Fibroblast of mammary gland (primary cell): Measurements from ENCODE around the gene PATJ.

Experiments
- DNase-seq: peaks from one replicate; pipeline ENCODE4 v3.0.0-alpha.2; 2010; ENCODE audit warnings: low read depth
- H3K4me3 ChIP-seq: 2 replicates; pipeline ENCODE4 v1.5.1; 2011; ENCODE audit warnings: low read depth, mild to moderate bottlenecking, low read length, moderate library complexity; ENCODE audit not compliant: control insufficient read depth
- CTCF ChIP-seq: conservative IDR thresholded peaks from 2 replicates; pipeline ENCODE4 v1.5.1; 2011; ENCODE audit warnings: low read depth, low read length, inconsistent platforms; ENCODE audit not compliant: control insufficient read depth, insufficient read depth

Gene PATJ

GRCh38 chr1:62090016-62090415, 347.7 kb downstream of the PATJ start:
- no peak overlapping the region for H3K4me3 ChIP-seq
- no peak for TF ChIP-seq CTCF
- DNase-seq, result no peak

- DNase-seq, result no peak
- no peak overlapping the region for H3K4me3 ChIP-seq
- TF ChIP-seq CTCF, result no peak
Observed at GRCh38 chr1:62092110-62092509, 349.8 kb downstream of the PATJ start.

GRCh38 chr1:62093261-62093660, 351.0 kb downstream of the PATJ start:
- TF ChIP-seq CTCF, result no peak
- H3K4me3 ChIP-seq, result no peak overlapping the region
- DNase-seq, result no peak

- no peak for TF ChIP-seq CTCF
- no peak for DNase-seq
- H3K4me3 ChIP-seq, result no peak overlapping the region
Observed at GRCh38 chr1:62097464-62097863, 355.2 kb downstream of the PATJ start.

- no peak for TF ChIP-seq CTCF
- no peak overlapping the region for H3K4me3 ChIP-seq
- no peak for DNase-seq
Observed at GRCh38 chr1:62100442-62100841, 358.2 kb downstream of the PATJ start.

- no peak for TF ChIP-seq CTCF
- no peak for DNase-seq
- no peak overlapping the region for H3K4me3 ChIP-seq
Observed at GRCh38 chr1:62103846-62104245, 361.6 kb downstream of the PATJ start.

GRCh38 chr1:62107923-62108322, 365.6 kb downstream of the PATJ start:
- H3K4me3 ChIP-seq, result no peak overlapping the region
- no peak for TF ChIP-seq CTCF

More at GRCh38 chr1:62107923-62108322, 365.6 kb downstream of the PATJ start:
- DNase-seq, result no peak
